GM23248 (cell line): ENCODE data around the gene OR4F6. TPM values are rescaled to one million over a fixed set of nuclear protein-coding genes. Genes with fewer than 3 reads are reported as not detected.

Experiments
- DNase-seq: peaks from one replicate; pipeline ENCODE4 v3.0.0-alpha.2; 2015
- H2AFZ ChIP-seq: fragments of 200-600 bp; sonication (generic); 2 replicates; pipeline ENCODE4 v1.6.1; 2016; ENCODE audit warnings: antibody characterized with exemption
- H3F3A ChIP-seq: fragments of 200-600 bp; sonication (generic); 2 replicates; pipeline ENCODE4 v1.6.1; 2016; ENCODE audit warnings: mild to moderate bottlenecking, antibody characterized with exemption, mixed run types; ENCODE audit not compliant: insufficient read depth
- H3K27ac ChIP-seq: fragments of 200-600 bp; sonication (generic); 2 replicates; pipeline ENCODE4 v1.5.1; 2016; ENCODE audit warnings: mild to moderate bottlenecking
- H3K27me3 ChIP-seq: fragments of 200-600 bp; sonication (generic); replicated peaks from 2 replicates; pipeline ENCODE4 v1.6.1; 2016; ENCODE audit warnings: mild to moderate bottlenecking; ENCODE audit not compliant: insufficient read depth
- H3K36me3 ChIP-seq: fragments of 200-600 bp; sonication (generic); 2 replicates; pipeline ENCODE4 v1.6.1; 2016; ENCODE audit warnings: low read depth, mild to moderate bottlenecking
- H3K4me1 ChIP-seq: fragments of 200-600 bp; sonication (generic); 2 replicates; pipeline ENCODE4 v1.6.1; 2016; ENCODE audit warnings: mild to moderate bottlenecking; ENCODE audit not compliant: insufficient read depth
- H3K4me2 ChIP-seq: fragments of 200-600 bp; sonication (generic); one replicate; pipeline ENCODE4 v1.6.1; 2016; ENCODE audit warnings: mild to moderate bottlenecking; ENCODE audit not compliant: unreplicated experiment
- H3K4me3 ChIP-seq: fragments of 200-600 bp; sonication (generic); 2 replicates; pipeline ENCODE4 v1.5.1; 2016; ENCODE audit warnings: mild to moderate bottlenecking
- H3K79me2 ChIP-seq: fragments of 200-600 bp; sonication (generic); 2 replicates; pipeline ENCODE4 v1.6.1; 2016; ENCODE audit warnings: mild to moderate bottlenecking; ENCODE audit not compliant: insufficient read depth
- H3K9ac ChIP-seq: fragments of 200-600 bp; sonication (generic); 2 replicates; pipeline ENCODE4 v1.6.1; 2016; ENCODE audit warnings: mild to moderate bottlenecking
- H3K9me2 ChIP-seq: fragments of 200-600 bp; sonication (generic); 2 replicates; pipeline ENCODE4 v1.6.1; 2016; ENCODE audit warnings: mixed run types, mild to moderate bottlenecking, moderate library complexity; ENCODE audit not compliant: insufficient read depth
- H3K9me3 ChIP-seq: fragments of 200-600 bp; sonication (generic); one replicate; pipeline ENCODE4 v1.6.1; 2017; ENCODE audit warnings: low read depth
- H4K20me1 ChIP-seq: fragments of 200-600 bp; sonication (generic); 2 replicates; pipeline ENCODE4 v1.6.0; 2016; ENCODE audit not compliant: insufficient read depth
- EZH2 ChIP-seq: fragments of 200-600 bp; sonication (generic); IDR thresholded peaks from 2 replicates; pipeline ENCODE4 v1.6.1; 2018; ENCODE audit warnings: antibody characterized with exemption, mild to moderate bottlenecking; ENCODE audit not compliant: insufficient read depth, poor library complexity, severe bottlenecking
- EZH2phosphoT487 ChIP-seq: fragments of 200-600 bp; sonication (generic); IDR thresholded peaks from 2 replicates; pipeline ENCODE4 v1.6.1; 2018; ENCODE audit warnings: antibody characterized with exemption, moderate library complexity, mild to moderate bottlenecking, low read depth; ENCODE audit not compliant: insufficient read depth
- WGBS, 2 experiments: methylation state at CpG; one replicate each; pipeline ENCODE4 v1.1.6; 2015 to 2017; ENCODE audit warnings: low lambda C conversion rate in 2 of 2, low coverage in 1 of 2; ENCODE audit errors: missing lambda C conversion rate in 2 of 2; 5-methylcytosine and 5-hydroxymethylcytosine counted together
- in situ Hi-C: fragments of 300-500 bp; cut with MboI; formaldehyde crosslinking; loops from 2 replicates; pipeline ENCODE4 v1.15.0; 2020
- polyA plus RNA-seq: library from polyadenylated mRNA; unstranded; fragments of >200 nt; fragmentation: Nextera tagmentation; extraction: Ambion mirVana; gene quantifications from 2 replicates; pipeline ENCODE4 v1.2.1, GENCODE V29; 2016
- total RNA-seq: library from RNA; depleted of rRNA; stranded (reverse); fragments of >200 nt; shearing (Covaris generic); gene quantifications from 2 replicates; pipeline ENCODE4 v1.2.3, GENCODE V29; 2014

The OR4F6 gene
- total and polyA plus RNA-seq, 2 experiments from 2014 or later: not detected

DNA sequence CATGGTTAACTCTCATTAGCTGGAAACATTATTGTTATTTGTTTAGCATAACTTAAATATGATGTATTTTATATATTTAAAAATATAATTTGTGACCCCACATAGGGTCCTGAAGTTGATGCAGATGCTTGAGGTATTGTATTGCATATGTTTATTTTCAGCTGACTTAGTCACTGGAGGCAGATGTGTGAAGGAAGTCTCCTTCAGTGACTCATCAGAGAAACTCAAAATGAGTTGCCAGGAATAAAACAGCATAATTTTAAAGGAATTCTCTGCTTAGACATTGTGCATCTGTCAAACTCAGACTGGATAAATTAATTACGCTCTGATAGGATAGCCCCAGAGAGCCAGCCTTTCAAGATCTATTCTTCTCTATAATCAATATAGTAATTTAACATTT lies 7.9 kb upstream of the OR4F6 start:
- peak overlapping the region; percentile 19 for H3K4me2 ChIP-seq
- H2AFZ ChIP-seq: no peak overlapping the region
- H3K9me3 ChIP-seq: no peaks in the 10 kb centered on the region
- in situ Hi-C loops: no loop called here
- H3K4me3 ChIP-seq: no peak overlapping the region
- no peaks in the 10 kb centered on the region for H3K9me2 ChIP-seq
- H3K27ac ChIP-seq: no peak overlapping the region
- no peaks in the 10 kb centered on the region for H3F3A ChIP-seq
- no peaks in the 10 kb centered on the region for H3K79me2 ChIP-seq
- peak; percentile 83 for DNase-seq
- TF ChIP-seq EZH2: no peak
- TF ChIP-seq EZH2phosphoT487: no peak
- no peaks in the 10 kb centered on the region for H4K20me1 ChIP-seq
- H3K27me3 ChIP-seq: no peaks in the 10 kb centered on the region
- H3K4me1 ChIP-seq: peaks cover 9% of the 10 kb centered on the region
- WGBS, 2 experiments: 5 to 17% methylated on average over 1 of the region's 1 CpG
- H3K36me3 ChIP-seq: no peaks in the 10 kb centered on the region
- H3K9ac ChIP-seq: no peak overlapping the region

GRCh38 chr15:101799665-101800064 lies 3.6 kb upstream of the OR4F6 start:
- no peak overlapping the region for H3K27ac ChIP-seq
- DNase-seq: no peak
- in situ Hi-C loops: no loop called here
- H3K79me2 ChIP-seq: no peaks in the 10 kb centered on the region
- no peaks in the 10 kb centered on the region for H4K20me1 ChIP-seq
- no peaks in the 10 kb centered on the region for H3K9me2 ChIP-seq
- H3K4me1 ChIP-seq: peaks cover 9% of the 10 kb centered on the region
- TF ChIP-seq EZH2 (no peak), EZH2phosphoT487 (no peak)
- H3K9me3 ChIP-seq: no peaks in the 10 kb centered on the region
- H3K4me3 ChIP-seq: no peak overlapping the region
- 23 to 41% methylated on average over 1 of the region's 1 CpG for WGBS, 2 experiments
- H2AFZ ChIP-seq: no peak overlapping the region
- no peaks in the 10 kb centered on the region for H3K36me3 ChIP-seq
- no peaks in the 10 kb centered on the region for H3K27me3 ChIP-seq
- no peak overlapping the region for H3K4me2 ChIP-seq
- no peaks in the 10 kb centered on the region for H3F3A ChIP-seq
- no peak overlapping the region for H3K9ac ChIP-seq

DNA sequence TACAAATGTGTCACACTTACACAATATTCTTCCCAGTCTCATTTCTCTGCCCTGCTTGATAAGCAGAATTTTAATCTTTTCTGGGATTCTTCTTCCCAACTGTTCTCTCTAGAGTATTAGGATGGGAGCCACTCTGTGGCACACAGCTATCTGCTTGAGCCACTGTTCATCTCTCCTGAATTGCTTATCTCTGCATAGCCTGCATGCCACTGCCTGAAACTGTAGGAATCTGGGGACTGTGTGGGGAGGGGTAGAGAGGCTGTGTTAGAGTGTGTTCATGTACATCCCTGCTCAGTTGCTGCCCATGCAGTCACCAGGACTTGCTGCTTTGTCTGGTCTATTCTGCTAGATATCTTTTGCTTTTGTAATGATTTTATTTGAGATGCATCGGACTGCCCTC lies 2.3 kb upstream of the OR4F6 start:
- H3K4me1 ChIP-seq: no peaks in the 10 kb centered on the region
- in situ Hi-C loops: no loop called here
- no peak overlapping the region for H3K9ac ChIP-seq
- H3K79me2 ChIP-seq: no peaks in the 10 kb centered on the region
- no peaks in the 10 kb centered on the region for H3K36me3 ChIP-seq
- no peak for DNase-seq
- no peak overlapping the region for H3K4me2 ChIP-seq
- no peaks in the 10 kb centered on the region for H3K9me3 ChIP-seq
- H2AFZ ChIP-seq: no peak overlapping the region
- H3K9me2 ChIP-seq: no peaks in the 10 kb centered on the region
- H3K27ac ChIP-seq: no peak overlapping the region
- 35 to 46% methylated on average over 1 of the region's 1 CpG for WGBS, 2 experiments
- no peaks in the 10 kb centered on the region for H3F3A ChIP-seq
- no peaks in the 10 kb centered on the region for H3K27me3 ChIP-seq
- H3K4me3 ChIP-seq: no peak overlapping the region
- no peak for TF ChIP-seq EZH2
- no peaks in the 10 kb centered on the region for H4K20me1 ChIP-seq

DNA sequence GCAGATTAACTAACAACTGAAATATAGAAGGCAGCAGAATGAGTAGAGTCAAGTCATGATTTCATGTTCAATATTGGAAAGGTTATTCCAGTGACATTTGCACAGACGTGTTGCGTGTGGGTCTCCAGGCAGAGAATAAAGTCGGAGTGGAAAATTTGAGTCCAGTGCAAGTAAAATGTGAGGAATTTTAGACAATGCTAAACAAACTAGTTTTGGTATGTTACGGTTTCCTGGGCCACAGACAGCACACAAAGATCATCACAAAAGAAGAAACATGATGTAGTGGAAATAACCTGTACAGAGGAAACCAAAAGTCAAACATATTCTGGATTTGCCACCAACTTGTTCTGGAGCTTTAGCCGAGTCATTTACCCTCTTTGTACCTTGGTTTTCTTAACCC lies 367 bp downstream of the OR4F6 start:
- Histone ChIP-seq H3K79me2 (no peaks in the 10 kb centered on the region), H2AFZ (no peak overlapping the region), H3K9ac (no peak overlapping the region), H3K36me3 (no peaks in the 10 kb centered on the region), H3K4me2 (no peak overlapping the region), H3K4me3 (no peak overlapping the region), H4K20me1 (no peaks in the 10 kb centered on the region), H3K9me2 (no peaks in the 10 kb centered on the region), H3K27me3 (no peaks in the 10 kb centered on the region), H3K4me1 (peaks cover 15% of the 10 kb centered on the region), H3K9me3 (no peaks in the 10 kb centered on the region), H3F3A (peaks cover 11% of the 10 kb centered on the region), H3K27ac (no peak overlapping the region)
- in situ Hi-C loops: no loop called here
- WGBS, 2 experiments: 43 to 58% methylated on average over 5 of the region's 5 CpGs
- TF ChIP-seq EZH2phosphoT487 (no peak), EZH2 (no peak)
- peak; percentile 21 for DNase-seq

- Histone ChIP-seq H3K9ac (no peak overlapping the region), H3K9me2 (no peaks in the 10 kb centered on the region), H3K4me2 (no peak overlapping the region), H3K27ac (no peak overlapping the region), H4K20me1 (no peaks in the 10 kb centered on the region), H3F3A (peaks cover 18% of the 10 kb centered on the region), H3K27me3 (no peaks in the 10 kb centered on the region), H3K4me3 (no peak overlapping the region), H3K4me1 (peaks cover 18% of the 10 kb centered on the region), H3K9me3 (no peaks in the 10 kb centered on the region), H3K36me3 (no peaks in the 10 kb centered on the region), H3K79me2 (no peaks in the 10 kb centered on the region), H2AFZ (no peak overlapping the region)
- in situ Hi-C loops: no loop called here
- no peak for TF ChIP-seq EZH2phosphoT487
- no peak for TF ChIP-seq EZH2
- DNase-seq: no peak
Measured at GRCh38 chr15:101804375-101804774, 1.1 kb downstream of the OR4F6 start.
